Measurements from ENCODE around the gene CSNK1A1L. TPM values are rescaled to one million over a fixed set of nuclear protein-coding genes. Genes with fewer than 3 reads are reported as not detected.

The CSNK1A1L gene
- total RNA-seq, 2 donors from 2014 or later: not detected

- Histone ChIP-seq H3K36me3 (no peaks in the 10 kb centered on the region), H3K9me3 (no peaks in the 10 kb centered on the region), H3K27me3 (replicated peaks; ENCODE audit: insufficient read depth) (no peaks in the 10 kb centered on the region), H3K4me3 (no peak overlapping the region), H3K27ac (no peak overlapping the region), H3K4me1 (ENCODE audit: control insufficient read depth in 1 of 2, low read depth in 2 of 2) (no peaks in the 10 kb centered on the region)
- ATAC-seq (ENCODE audit: insufficient number of reproducible peaks, low FRiP score, low read depth) (no peak), DNase-seq (ENCODE audit: low spot score) (no peak)
- TF ChIP-seq CTCF (IDR thresholded peaks at IDR 0.05): no peak
Measured at GRCh38 chr13:37094099-37094498, 11.4 kb downstream of the CSNK1A1L start.

GRCh38 chr13:37091835-37092234 lies 13.6 kb downstream of the CSNK1A1L start:
- Histone ChIP-seq H3K27me3 (replicated peaks; ENCODE audit: insufficient read depth) (no peaks in the 10 kb centered on the region), H3K27ac (no peak overlapping the region), H3K36me3 (no peaks in the 10 kb centered on the region), H3K4me1 (ENCODE audit: control insufficient read depth in 1 of 2, low read depth in 2 of 2) (no peaks in the 10 kb centered on the region), H3K4me3 (no peak overlapping the region), H3K9me3 (no peaks in the 10 kb centered on the region)
- TF ChIP-seq CTCF (IDR thresholded peaks at IDR 0.05): no peak
- no peak for DNase-seq (ENCODE audit: low spot score)
- ATAC-seq (ENCODE audit: insufficient number of reproducible peaks, low FRiP score, low read depth): no peak

DNA sequence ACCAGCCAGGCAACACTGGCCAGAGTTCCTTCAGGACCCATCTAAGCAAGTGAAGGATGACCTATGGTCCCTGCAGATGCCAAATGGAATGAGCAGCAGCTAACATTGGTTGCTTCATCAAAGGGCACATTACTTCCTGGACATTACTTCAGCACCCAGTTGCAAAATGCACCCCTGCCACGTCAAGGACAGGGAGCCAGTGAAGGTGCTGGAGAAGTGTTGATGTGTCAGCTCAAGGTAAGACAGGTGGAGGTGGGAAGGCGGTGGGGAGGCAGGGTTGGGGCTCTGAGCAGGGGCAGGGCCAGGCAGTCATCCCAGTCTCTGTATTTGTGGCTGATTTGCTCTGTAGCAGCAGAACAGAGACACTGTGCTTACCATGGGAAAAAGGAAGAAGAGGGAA lies 14.6 kb downstream of the CSNK1A1L start:
- H3K9me3 ChIP-seq: no peaks in the 10 kb centered on the region
- H3K36me3 ChIP-seq: no peaks in the 10 kb centered on the region
- no peak overlapping the region for H3K27ac ChIP-seq
- no peak for ATAC-seq (ENCODE audit: insufficient number of reproducible peaks, low FRiP score, low read depth)
- DNase-seq (ENCODE audit: low spot score): no peak
- H3K27me3 ChIP-seq (replicated peaks; ENCODE audit: insufficient read depth): no peaks in the 10 kb centered on the region
- no peak overlapping the region for H3K4me3 ChIP-seq
- no peak for TF ChIP-seq CTCF (IDR thresholded peaks at IDR 0.05)
- no peaks in the 10 kb centered on the region for H3K4me1 ChIP-seq (ENCODE audit: control insufficient read depth in 1 of 2, low read depth in 2 of 2)

GRCh38 chr13:37089495-37089894 lies 16.0 kb downstream of the CSNK1A1L start:
- TF ChIP-seq CTCF (IDR thresholded peaks at IDR 0.05): no peak
- H3K27me3 ChIP-seq (replicated peaks; ENCODE audit: insufficient read depth): no peaks in the 10 kb centered on the region
- no peak for ATAC-seq (ENCODE audit: insufficient number of reproducible peaks, low FRiP score, low read depth)

GRCh38 chr13:37087486-37087885 lies 18.0 kb downstream of the CSNK1A1L start:
- Histone ChIP-seq H3K27ac (no peak overlapping the region), H3K4me1 (ENCODE audit: control insufficient read depth in 1 of 2, low read depth in 2 of 2) (no peaks in the 10 kb centered on the region)

More at GRCh38 chr13:37089495-37089894, 16.0 kb downstream of the CSNK1A1L start:
- no peak for DNase-seq (ENCODE audit: low spot score)
- no peak overlapping the region for H3K4me3 ChIP-seq
- no peaks in the 10 kb centered on the region for H3K4me1 ChIP-seq (ENCODE audit: control insufficient read depth in 1 of 2, low read depth in 2 of 2)
- no peak overlapping the region for H3K27ac ChIP-seq
- H3K9me3 ChIP-seq: no peaks in the 10 kb centered on the region
- H3K36me3 ChIP-seq: no peaks in the 10 kb centered on the region

More at GRCh38 chr13:37087486-37087885, 18.0 kb downstream of the CSNK1A1L start:
- no peaks in the 10 kb centered on the region for H3K27me3 ChIP-seq (replicated peaks; ENCODE audit: insufficient read depth)
- H3K4me3 ChIP-seq: no peak overlapping the region
- ATAC-seq (ENCODE audit: insufficient number of reproducible peaks, low FRiP score, low read depth) (no peak), DNase-seq (ENCODE audit: low spot score) (no peak)
- no peak for TF ChIP-seq CTCF (IDR thresholded peaks at IDR 0.05)
- no peaks in the 10 kb centered on the region for H3K36me3 ChIP-seq
- H3K9me3 ChIP-seq: no peaks in the 10 kb centered on the region
